Skeletal muscle satellite cell (primary cell): Measurements from ENCODE around the gene USP35.
A peak's percentile ranks its signal among the peaks of the same experiment; 100 is the strongest.

ENCODE experiments used
- H3K27me3 ChIP-seq: 2 replicates; pipeline ENCODE4 v1.7.0; 2013; ENCODE audit warnings: low read length; ENCODE audit not compliant: control insufficient read depth, insufficient read depth
- H3K36me3 ChIP-seq: 2 replicates; pipeline ENCODE4 v1.7.0; 2013; ENCODE audit warnings: mild to moderate bottlenecking, control low read depth, low read length; ENCODE audit not compliant: insufficient read depth
- H3K4me1 ChIP-seq: 2 replicates; pipeline ENCODE4 v1.7.0; 2013; ENCODE audit warnings: low read length; ENCODE audit not compliant: control insufficient read depth, insufficient read depth
- H3K4me2 ChIP-seq: 2 replicates; pipeline ENCODE4 v1.7.0; 2013; ENCODE audit warnings: mild to moderate bottlenecking, low read length
- H3K4me3 ChIP-seq: 2 replicates; pipeline ENCODE4 v1.7.0; 2013; ENCODE audit warnings: low read length
- H3K9ac ChIP-seq: 2 replicates; pipeline ENCODE4 v1.7.0; 2013; ENCODE audit warnings: mild to moderate bottlenecking, low read depth, low read length, moderate library complexity
- H3K9me3 ChIP-seq: replicated peaks from 2 replicates; pipeline ENCODE4 v1.7.0; 2013; ENCODE audit warnings: mild to moderate bottlenecking, control low read depth, low read length

The USP35 gene

DNA sequence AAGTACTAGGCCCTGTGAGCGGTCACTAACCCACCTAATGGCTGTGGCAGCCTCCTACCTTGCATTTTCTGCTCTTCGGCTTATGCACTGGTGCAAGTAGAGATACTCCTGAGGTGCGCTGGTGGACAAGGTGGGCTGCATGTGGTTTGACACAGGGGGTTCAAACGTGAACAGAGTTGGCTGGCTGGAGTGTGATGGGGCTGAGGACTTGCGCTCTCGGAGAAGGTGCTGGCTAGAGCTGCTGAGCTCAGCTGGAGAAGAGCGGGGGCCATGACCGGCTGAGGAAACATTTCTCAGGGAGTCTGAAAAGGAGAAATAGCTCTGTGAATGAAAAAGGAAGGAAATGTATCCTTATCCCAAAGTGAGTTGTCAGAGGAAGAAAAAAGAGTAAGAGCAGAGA is 61.4 kb downstream of the USP35 start:
- Histone ChIP-seq H3K4me2 (no peak overlapping the region), H3K4me1 (peaks cover 22% of the 10 kb centered on the region), H3K9ac (no peak overlapping the region), H3K9me3 (no peaks in the 10 kb centered on the region), H3K27me3 (no peaks in the 10 kb centered on the region), H3K36me3 (peaks cover 5% of the 10 kb centered on the region), H3K4me3 (no peak overlapping the region)

DNA sequence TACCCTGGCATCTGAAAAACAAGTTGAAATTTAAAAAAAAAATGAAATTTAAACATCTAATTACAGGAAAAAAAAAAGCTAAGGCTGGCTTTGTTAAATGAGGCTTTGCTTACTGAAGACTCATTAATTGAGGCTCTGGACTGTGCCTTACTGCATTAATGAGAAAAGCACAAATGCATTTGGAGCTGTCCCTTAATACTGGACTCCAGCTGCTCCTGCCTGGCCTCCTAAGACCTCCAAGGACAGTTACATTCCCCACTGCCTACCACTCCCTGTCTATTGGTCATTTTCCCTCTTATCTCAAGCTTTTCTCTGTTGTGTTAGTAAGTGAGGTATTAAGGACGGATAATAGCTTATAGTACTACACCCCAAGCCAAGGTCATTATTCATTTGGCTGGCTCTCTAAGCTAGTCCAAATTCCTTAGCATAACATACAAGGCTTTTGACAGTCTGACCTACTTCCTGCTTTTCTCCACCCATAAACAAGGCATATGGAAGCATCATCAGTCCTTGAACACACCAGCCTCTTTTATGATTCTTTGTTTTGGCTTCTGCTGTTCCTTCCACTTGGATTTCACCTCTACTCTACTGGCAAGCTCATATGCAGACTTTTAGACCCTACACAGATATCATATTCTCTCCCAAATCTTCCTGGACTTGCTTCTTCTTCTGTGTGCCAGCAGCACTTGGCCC is 62.5 kb downstream of the USP35 start:
- Histone ChIP-seq H3K9me3 (no peaks in the 10 kb centered on the region), H3K4me2 (no peak overlapping the region), H3K4me1 (peaks cover 23% of the 10 kb centered on the region), H3K9ac (no peak overlapping the region), H3K4me3 (no peak overlapping the region), H3K36me3 (peaks cover 5% of the 10 kb centered on the region), H3K27me3 (no peaks in the 10 kb centered on the region)

DNA sequence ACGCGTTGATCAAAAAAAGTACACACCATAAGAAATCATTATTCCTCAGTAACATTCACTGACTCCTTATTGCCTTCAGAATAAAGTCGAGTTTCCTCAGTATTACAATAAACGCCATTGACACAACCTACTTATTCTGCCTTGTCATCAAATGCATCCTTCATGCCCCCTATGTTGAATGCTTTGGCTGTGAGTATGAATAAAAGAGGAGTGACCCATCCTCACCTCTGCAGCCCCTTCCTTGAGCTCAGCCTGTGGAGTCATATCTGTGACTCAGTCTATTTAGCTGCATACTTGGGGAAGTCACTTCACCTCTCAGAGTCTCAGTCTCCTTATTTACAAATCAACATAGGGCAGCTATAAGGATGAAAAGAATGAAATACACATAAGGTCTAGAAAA is 65.1 kb downstream of the USP35 start:
- H3K36me3 ChIP-seq, result peaks cover 5% of the 10 kb centered on the region
- H3K9ac ChIP-seq, result no peak overlapping the region
- H3K4me1 ChIP-seq, result peaks cover 32% of the 10 kb centered on the region
- H3K4me3 ChIP-seq, result no peak overlapping the region
- no peak overlapping the region for H3K4me2 ChIP-seq
- no peaks in the 10 kb centered on the region for H3K27me3 ChIP-seq
- no peaks in the 10 kb centered on the region for H3K9me3 ChIP-seq

DNA sequence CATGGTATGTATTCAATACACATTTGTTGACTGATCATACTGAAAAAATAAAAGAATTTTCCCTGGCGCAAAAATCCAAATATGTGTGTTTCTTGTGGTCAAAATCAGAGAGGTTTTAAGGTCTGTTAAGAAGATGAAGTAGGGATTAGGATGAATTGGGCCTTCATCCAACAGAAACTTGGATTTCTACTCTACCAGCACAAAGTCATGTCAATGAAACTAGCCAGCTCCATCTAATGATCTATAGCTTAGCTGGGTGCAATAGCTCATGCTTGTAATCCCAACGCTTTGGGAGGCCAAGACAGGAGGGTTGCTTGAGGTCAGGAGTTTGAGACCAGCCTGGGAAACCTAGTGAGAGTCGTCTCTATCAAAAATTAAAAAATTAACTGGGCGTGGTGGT is 65.5 kb downstream of the USP35 start:
- no peaks in the 10 kb centered on the region for H3K27me3 ChIP-seq
- peaks cover 32% of the 10 kb centered on the region for H3K4me1 ChIP-seq
- no peak overlapping the region for H3K9ac ChIP-seq
- no peak overlapping the region for H3K4me2 ChIP-seq
- no peaks in the 10 kb centered on the region for H3K9me3 ChIP-seq
- no peak overlapping the region for H3K4me3 ChIP-seq
- peaks cover 5% of the 10 kb centered on the region for H3K36me3 ChIP-seq

DNA sequence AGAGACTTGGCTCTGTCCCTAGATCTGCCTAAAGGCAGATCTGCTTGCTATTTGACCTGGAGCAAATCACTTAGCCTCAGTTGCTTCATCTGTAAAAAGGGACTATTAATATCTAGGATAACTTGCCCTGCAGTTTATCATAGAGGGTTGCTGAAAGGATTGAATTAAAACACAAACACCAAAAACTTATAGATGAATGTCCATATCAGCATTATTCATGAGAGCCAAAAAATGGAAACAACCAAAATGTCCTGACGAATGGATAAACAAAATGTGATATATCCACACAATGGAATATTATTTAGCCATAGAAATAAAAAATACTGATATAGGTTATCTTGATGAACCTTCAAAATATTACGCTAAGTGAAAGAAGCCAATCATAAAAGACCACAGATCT is 67.2 kb downstream of the USP35 start:
- H3K9ac ChIP-seq, result no peak overlapping the region
- no peak overlapping the region for H3K4me2 ChIP-seq
- no peak overlapping the region for H3K4me3 ChIP-seq
- H3K9me3 ChIP-seq, result no peaks in the 10 kb centered on the region
- H3K4me1 ChIP-seq, result peaks cover 30% of the 10 kb centered on the region
- H3K27me3 ChIP-seq, result no peaks in the 10 kb centered on the region
- H3K36me3 ChIP-seq, result no peaks in the 10 kb centered on the region

DNA sequence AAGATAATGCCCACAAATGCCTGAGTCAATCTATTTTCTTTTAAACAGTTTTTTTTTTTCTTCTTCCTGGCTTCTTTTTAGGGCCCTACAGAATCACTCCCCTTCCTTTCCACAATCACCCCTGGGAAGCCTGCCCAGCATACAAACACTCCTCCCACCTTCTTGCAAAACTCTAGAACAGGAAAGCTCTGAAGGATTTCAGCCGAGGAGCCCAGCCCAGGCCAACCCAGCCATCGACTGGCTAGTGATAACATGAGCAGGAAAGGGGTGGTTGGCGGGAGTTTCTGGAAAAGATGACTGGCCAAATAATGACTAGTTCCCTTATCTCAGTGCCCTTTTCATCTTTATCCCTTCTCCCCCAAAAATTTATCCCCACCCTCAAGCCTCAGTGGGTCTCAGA is 68.2 kb downstream of the USP35 start:
- no peaks in the 10 kb centered on the region for H3K27me3 ChIP-seq
- H3K36me3 ChIP-seq, result no peaks in the 10 kb centered on the region
- peak overlapping the region; percentile 38 for H3K4me2 ChIP-seq
- H3K4me1 ChIP-seq, result peaks cover 20% of the 10 kb centered on the region
- H3K4me3 ChIP-seq, result no peak overlapping the region
- no peaks in the 10 kb centered on the region for H3K9me3 ChIP-seq
- no peak overlapping the region for H3K9ac ChIP-seq

DNA sequence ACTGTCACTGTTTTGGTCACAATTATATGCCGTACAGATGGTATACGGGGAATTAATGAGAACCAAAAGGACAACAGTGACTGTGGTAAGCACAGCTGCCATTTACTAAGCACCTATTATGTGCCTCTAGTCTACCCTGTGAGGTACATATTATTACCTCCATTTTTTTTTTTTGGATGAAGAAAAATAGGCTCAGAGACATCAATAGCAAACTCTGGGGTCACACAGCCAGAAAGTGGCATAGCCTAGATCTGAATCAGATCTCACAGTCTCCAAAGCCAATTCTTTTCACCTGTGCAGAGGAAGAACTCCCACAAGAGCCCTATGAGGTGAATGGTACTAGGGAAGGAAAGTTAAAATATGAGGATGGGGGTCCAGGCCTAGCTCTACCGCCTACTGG is 68.9 kb downstream of the USP35 start:
- Histone ChIP-seq H3K9ac (no peak overlapping the region), H3K36me3 (no peaks in the 10 kb centered on the region), H3K4me1 (peaks cover 20% of the 10 kb centered on the region), H3K27me3 (no peaks in the 10 kb centered on the region), H3K9me3 (no peaks in the 10 kb centered on the region), H3K4me2 (no peak overlapping the region), H3K4me3 (no peak overlapping the region)

DNA sequence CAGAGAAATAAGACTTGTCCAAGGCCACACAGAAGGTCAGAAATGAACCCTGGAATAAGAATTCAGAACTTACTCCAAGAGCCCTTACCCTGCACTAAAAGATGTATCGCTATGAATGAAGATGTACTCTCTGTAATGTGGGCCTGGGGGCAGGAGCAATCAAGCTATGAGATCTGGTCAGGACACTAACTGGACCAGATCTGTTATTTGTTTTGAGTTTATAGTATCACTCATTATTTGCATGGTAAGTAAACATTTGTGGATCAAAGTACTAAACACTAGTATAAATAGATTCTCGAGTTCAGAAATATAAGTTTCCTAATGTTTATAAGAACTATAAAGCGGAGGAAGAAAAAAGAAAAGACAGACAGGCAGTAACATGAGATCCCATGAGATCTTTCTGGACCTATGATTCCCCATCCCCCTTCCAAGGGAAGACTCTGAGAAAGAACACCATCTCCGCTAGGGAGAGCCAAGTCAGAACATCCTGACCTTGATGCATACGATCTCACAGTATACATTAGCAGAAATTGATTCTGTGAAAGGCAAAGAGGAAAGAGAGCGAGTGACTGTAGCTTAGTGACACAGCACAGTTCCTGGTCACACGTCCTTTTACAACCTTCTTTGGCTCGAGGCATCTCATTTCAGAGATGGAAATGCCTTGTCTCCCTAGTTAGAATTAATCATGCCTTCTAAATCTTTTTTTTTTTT is 71.2 kb downstream of the USP35 start:
- Histone ChIP-seq H3K4me1 (peaks cover 11% of the 10 kb centered on the region), H3K36me3 (no peaks in the 10 kb centered on the region), H3K9me3 (no peaks in the 10 kb centered on the region), H3K4me3 (no peak overlapping the region), H3K9ac (no peak overlapping the region), H3K27me3 (no peaks in the 10 kb centered on the region), H3K4me2 (no peak overlapping the region)

DNA sequence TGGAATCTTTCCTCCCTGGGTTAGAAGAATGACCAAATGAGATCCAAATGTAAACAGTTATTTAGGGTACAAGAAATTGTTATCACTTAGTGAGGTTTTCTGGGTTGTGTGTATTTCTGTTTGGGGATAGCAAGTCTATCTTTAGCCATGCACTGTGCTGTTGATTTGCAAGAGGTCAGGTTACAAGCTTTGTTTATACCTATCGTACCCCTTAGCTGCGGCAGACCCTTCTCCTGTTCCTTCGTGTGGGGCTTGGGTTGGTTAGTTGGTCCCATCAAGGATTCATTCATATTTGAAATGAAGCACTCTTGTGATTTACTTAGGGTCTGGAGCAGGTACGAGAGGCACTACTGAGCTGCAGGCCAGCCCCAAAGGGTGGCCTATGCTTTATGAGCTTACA is 72.6 kb downstream of the USP35 start:
- H3K4me3 ChIP-seq, result no peak overlapping the region
- no peaks in the 10 kb centered on the region for H3K36me3 ChIP-seq
- H3K4me1 ChIP-seq, result peaks cover 14% of the 10 kb centered on the region
- H3K27me3 ChIP-seq, result no peaks in the 10 kb centered on the region
- H3K9ac ChIP-seq, result no peak overlapping the region
- H3K4me2 ChIP-seq, result no peak overlapping the region
- H3K9me3 ChIP-seq, result no peaks in the 10 kb centered on the region

DNA sequence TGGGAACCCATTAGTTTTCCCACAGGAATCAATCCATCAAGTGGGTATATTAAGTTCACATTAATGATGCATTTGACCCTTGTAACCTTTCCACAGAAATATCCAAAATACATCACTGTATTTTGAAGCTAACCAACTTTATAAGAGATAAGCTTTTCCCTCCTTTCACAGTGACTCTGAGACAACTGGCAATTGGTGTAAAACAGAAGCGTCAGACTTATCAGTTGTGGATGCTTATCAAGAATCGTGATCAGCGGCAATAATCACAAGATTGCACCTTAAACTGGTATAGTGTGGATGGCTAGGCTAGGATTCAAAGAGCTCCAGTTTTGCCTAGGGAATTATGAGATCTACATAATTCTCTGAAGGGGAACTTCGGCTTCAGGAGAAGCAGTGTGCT is 73.1 kb downstream of the USP35 start:
- H3K9ac ChIP-seq, result no peak overlapping the region
- H3K4me3 ChIP-seq, result no peak overlapping the region
- H3K4me1 ChIP-seq, result peaks cover 10% of the 10 kb centered on the region
- no peak overlapping the region for H3K4me2 ChIP-seq
- no peaks in the 10 kb centered on the region for H3K36me3 ChIP-seq
- H3K27me3 ChIP-seq, result no peaks in the 10 kb centered on the region
- H3K9me3 ChIP-seq, result no peaks in the 10 kb centered on the region

DNA sequence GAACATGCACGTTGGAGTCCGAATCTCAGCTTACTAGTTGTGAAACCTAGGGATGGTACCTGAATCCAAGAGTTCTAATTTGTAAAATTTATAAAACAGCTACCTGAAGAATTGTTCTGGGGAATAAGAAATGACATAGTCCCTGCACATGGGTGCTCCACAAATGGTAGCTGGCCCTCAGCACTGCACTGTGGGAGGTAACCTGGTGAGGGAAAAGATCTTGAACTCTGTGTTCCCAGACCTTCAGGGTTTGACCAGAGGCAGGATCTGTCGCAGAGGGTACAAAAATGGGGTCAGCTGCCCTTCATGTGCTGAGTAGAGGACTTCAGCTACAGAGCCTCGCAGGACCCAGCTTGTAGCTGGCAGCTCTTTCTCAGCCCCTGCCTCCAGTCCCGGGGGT is 73.5 kb downstream of the USP35 start:
- H3K4me1 ChIP-seq, result peaks cover 6% of the 10 kb centered on the region
- no peak overlapping the region for H3K4me2 ChIP-seq
- no peaks in the 10 kb centered on the region for H3K36me3 ChIP-seq
- no peaks in the 10 kb centered on the region for H3K9me3 ChIP-seq
- no peak overlapping the region for H3K9ac ChIP-seq
- H3K4me3 ChIP-seq, result no peak overlapping the region
- H3K27me3 ChIP-seq, result no peaks in the 10 kb centered on the region

DNA sequence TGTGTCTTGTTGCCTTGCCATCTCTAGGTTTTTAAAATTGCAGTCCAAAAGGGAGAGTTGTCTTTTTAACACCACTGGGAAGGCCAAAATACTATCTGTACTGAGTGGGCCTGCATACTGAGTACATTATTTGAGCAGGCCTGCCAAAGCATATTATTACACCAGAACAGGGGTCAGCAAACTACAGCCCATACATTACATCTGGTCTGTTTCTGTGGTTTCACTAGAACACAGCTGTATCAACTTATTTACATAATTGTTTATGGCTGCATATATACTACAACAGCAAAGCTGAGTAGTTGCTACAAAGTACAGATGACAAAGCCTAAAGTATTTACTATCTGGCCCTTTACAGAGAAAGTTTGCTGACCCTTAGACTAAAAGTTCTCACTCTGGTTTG is 74.0 kb downstream of the USP35 start:
- Histone ChIP-seq H3K9ac (no peak overlapping the region), H3K36me3 (no peaks in the 10 kb centered on the region), H3K4me1 (peaks cover 6% of the 10 kb centered on the region), H3K27me3 (no peaks in the 10 kb centered on the region), H3K4me3 (no peak overlapping the region), H3K9me3 (no peaks in the 10 kb centered on the region), H3K4me2 (no peak overlapping the region)
